HK-2 (cell line): ENCODE data around the gene PPM1E.
A peak's percentile ranks its signal among the peaks of the same experiment; 100 is the strongest.
"Not testable (repeated sequence)": the region's sequence is repeated elsewhere in the genome, so short reads cannot be mapped to it uniquely, and the experiment has no call there.

Experiments
- DNase-seq: peaks from one replicate; pipeline ENCODE4 v3.0.0-alpha.2; 2018; ENCODE audit not compliant: unreplicated experiment

The PPM1E gene

GRCh38 chr17:58755577-58756245 lies at the start of gene PPM1E:
PPM1E (plus strand) TSS chr17:58755854.
- DNase-seq, result peak; percentile 44

- no peak for DNase-seq
Observed at GRCh38 chr17:58706351-58707140, 49.1 kb upstream of the PPM1E start.

- no peak for DNase-seq
Observed at GRCh38 chr17:58710948-58711552, 44.6 kb upstream of the PPM1E start.

GRCh38 chr17:58722274-58722673 lies 33.4 kb upstream of the PPM1E start:
- no peak for DNase-seq

GRCh38 chr17:58722696-58723095 lies 33.0 kb upstream of the PPM1E start:
- DNase-seq, result no peak

- no peak for DNase-seq
Observed at GRCh38 chr17:58728798-58729197, 26.9 kb upstream of the PPM1E start.

- DNase-seq, result no peak
Observed at GRCh38 chr17:58730937-58731336, 24.7 kb upstream of the PPM1E start.

- DNase-seq, result no peak
Observed at GRCh38 chr17:58734040-58734439, 21.6 kb upstream of the PPM1E start.

GRCh38 chr17:58734811-58735210 lies 20.8 kb upstream of the PPM1E start:
- no peak for DNase-seq

- no peak for DNase-seq
Observed at GRCh38 chr17:58741121-58741625, 14.5 kb upstream of the PPM1E start.

GRCh38 chr17:58747674-58748073 lies 8.0 kb upstream of the PPM1E start:
- no peak for DNase-seq

GRCh38 chr17:58749627-58750026 lies 6.0 kb upstream of the PPM1E start:
- DNase-seq, result not testable (repeated sequence)

GRCh38 chr17:58753026-58753425 lies 2.6 kb upstream of the PPM1E start:
- no peak for DNase-seq

GRCh38 chr17:58755269-58755576 lies 431 bp upstream of the PPM1E start:
- DNase-seq, result no peak

- DNase-seq, result peak; percentile 13
Observed at GRCh38 chr17:58756246-58757161, 850 bp downstream of the PPM1E start.

GRCh38 chr17:58757162-58757613 lies 1.5 kb downstream of the PPM1E start:
- no peak for DNase-seq

GRCh38 chr17:58758890-58759289 lies 3.2 kb downstream of the PPM1E start:
- DNase-seq, result no peak

GRCh38 chr17:58759522-58759921 lies 3.9 kb downstream of the PPM1E start:
- no peak for DNase-seq

- DNase-seq, result no peak
Observed at GRCh38 chr17:58760248-58760647, 4.6 kb downstream of the PPM1E start.

GRCh38 chr17:58763263-58763662 lies 7.6 kb downstream of the PPM1E start:
- no peak for DNase-seq

GRCh38 chr17:58764373-58764772 lies 8.7 kb downstream of the PPM1E start:
- peak; percentile 28 for DNase-seq

- DNase-seq, result not testable (repeated sequence)
Observed at GRCh38 chr17:58778482-58778881, 22.8 kb downstream of the PPM1E start.
